HepG2 (cell line): ENCODE results near the gene EHBP1. TPM values are rescaled to one million over a fixed set of nuclear protein-coding genes. Genes with fewer than 3 reads are reported as not detected.

Source experiments
- ATF6 ChIP-seq: sonication (generic); formaldehyde crosslinking; conservative IDR thresholded peaks from 2 replicates; pipeline ENCODE4 v1.4.0; 2020; ENCODE audit warnings: missing genetic modification reagents
- CENPX ChIP-seq: sonication (generic); formaldehyde crosslinking; IDR thresholded peaks from 2 replicates; pipeline ENCODE4 v1.9.0; 2021; ENCODE audit warnings: mild to moderate bottlenecking, missing genetic modification reagents, moderate library complexity
- GATAD2A ChIP-seq: IDR thresholded peaks from 2 replicates; pipeline ENCODE4 v1.6.1; 2016
- PHB2 ChIP-seq: fragments of 450-650 bp; IDR thresholded peaks from 2 replicates; pipeline ENCODE4 v1.6.1; 2018; ENCODE audit not compliant: partially characterized antibody
- RORA ChIP-seq: sonication (generic); formaldehyde crosslinking; IDR thresholded peaks from 2 replicates; pipeline ENCODE4 v1.5.0; 2020; ENCODE audit warnings: mild to moderate bottlenecking, missing genetic modification reagents, moderate library complexity
- RXRA ChIP-seq: sonication (generic); formaldehyde crosslinking; IDR thresholded peaks from 2 replicates; pipeline ENCODE4 v1.5.1; 2020; ENCODE audit warnings: missing genetic modification reagents
- SNAI1 ChIP-seq: sonication (generic); formaldehyde crosslinking; IDR thresholded peaks from 2 replicates; pipeline ENCODE4 v1.5.0; 2020; ENCODE audit warnings: mild to moderate bottlenecking, missing genetic modification reagents, borderline replicate concordance
- SP5 ChIP-seq: IDR thresholded peaks from 2 replicates; pipeline ENCODE4 v1.6.1; 2016; ENCODE audit warnings: low read depth, borderline replicate concordance
- ZFY ChIP-seq: sonication (generic); formaldehyde crosslinking; IDR thresholded peaks from 2 replicates; pipeline ENCODE4 v1.4.0; 2020; ENCODE audit warnings: missing genetic modification reagents
- ZNF143 ChIP-seq: sonication (generic); formaldehyde crosslinking; IDR thresholded peaks from 2 replicates; pipeline ENCODE4 v1.4.0; 2020; ENCODE audit warnings: missing genetic modification reagents
- ZNF503 ChIP-seq: sonication (generic); formaldehyde crosslinking; IDR thresholded peaks from 2 replicates; pipeline ENCODE4 v1.4.0; 2020; ENCODE audit warnings: missing genetic modification reagents
- ZNF556 ChIP-seq: sonication (generic); formaldehyde crosslinking; IDR thresholded peaks from 2 replicates; pipeline ENCODE4 v1.4.0; 2020; ENCODE audit warnings: mild to moderate bottlenecking, missing genetic modification reagents, borderline replicate concordance
- ZNF883 ChIP-seq: sonication (generic); formaldehyde crosslinking; IDR thresholded peaks from 2 replicates; pipeline ENCODE4 v1.5.1; 2020; ENCODE audit warnings: mild to moderate bottlenecking, missing genetic modification reagents; ENCODE audit errors: not compliant biosample characterization
- polyA plus RNA-seq, 8 experiments: library from polyadenylated mRNA; depleted of rRNA in 3 of 8; stranded (reverse) in 7 of 8; unstranded in 1 of 8; fragments of >200 nt; fragmentation: Illumina TruSeq in 4 of 8; extraction: Trizol in 4 of 8; gene quantifications; 2 replicates each; pipeline versions ENCODE4 v1.2.1 to v1.2.3, GENCODE V29; 2011 to 2016; ENCODE audit warnings: low read depth in 4 of 8, missing spikeins in 1 of 8, mixed read lengths in 1 of 8; ENCODE audit not compliant: insufficient read depth in 1 of 8
- total RNA-seq, 5 experiments: library from RNA; depleted of rRNA; stranded (reverse); fragments of >200 nt; fragmentation: Illumina TruSeq; extraction: Trizol; gene quantifications; 2 replicates each; pipeline ENCODE4 v1.2.3, GENCODE V29; 2016; ENCODE audit warnings: low read depth in 1 of 5
- TF ChIP-seq, protein P1 (sequence below): sonication (generic); formaldehyde crosslinking; IDR thresholded peaks from 2 replicates; pipeline ENCODE4 v1.5.1; 2020; ENCODE audit warnings: mild to moderate bottlenecking, missing genetic modification reagents, moderate library complexity
- TF ChIP-seq, protein P2 (sequence below), 2 experiments: fragments of 450-650 bp in 1 of 2; sonication (generic) in 1 of 2; formaldehyde crosslinking; IDR thresholded peaks; 2 replicates each; pipeline versions ENCODE4 v1.5.0 to v1.8.0; 2020 to 2022; ENCODE audit warnings: mild to moderate bottlenecking in 1 of 2, missing genetic modification reagents in 1 of 2
- TF ChIP-seq, protein P3 (sequence below): sonication (generic); formaldehyde crosslinking; IDR thresholded peaks from 2 replicates; pipeline ENCODE4 v1.4.0; 2020; ENCODE audit warnings: missing genetic modification reagents, borderline replicate concordance

EHBP1 gene
- total and polyA plus RNA-seq, 2 of the 13 experiments (the other 11 are each of a cell fraction or from before 2014, with no cell fraction given) = 93.5 to 146 TPM

DNA sequence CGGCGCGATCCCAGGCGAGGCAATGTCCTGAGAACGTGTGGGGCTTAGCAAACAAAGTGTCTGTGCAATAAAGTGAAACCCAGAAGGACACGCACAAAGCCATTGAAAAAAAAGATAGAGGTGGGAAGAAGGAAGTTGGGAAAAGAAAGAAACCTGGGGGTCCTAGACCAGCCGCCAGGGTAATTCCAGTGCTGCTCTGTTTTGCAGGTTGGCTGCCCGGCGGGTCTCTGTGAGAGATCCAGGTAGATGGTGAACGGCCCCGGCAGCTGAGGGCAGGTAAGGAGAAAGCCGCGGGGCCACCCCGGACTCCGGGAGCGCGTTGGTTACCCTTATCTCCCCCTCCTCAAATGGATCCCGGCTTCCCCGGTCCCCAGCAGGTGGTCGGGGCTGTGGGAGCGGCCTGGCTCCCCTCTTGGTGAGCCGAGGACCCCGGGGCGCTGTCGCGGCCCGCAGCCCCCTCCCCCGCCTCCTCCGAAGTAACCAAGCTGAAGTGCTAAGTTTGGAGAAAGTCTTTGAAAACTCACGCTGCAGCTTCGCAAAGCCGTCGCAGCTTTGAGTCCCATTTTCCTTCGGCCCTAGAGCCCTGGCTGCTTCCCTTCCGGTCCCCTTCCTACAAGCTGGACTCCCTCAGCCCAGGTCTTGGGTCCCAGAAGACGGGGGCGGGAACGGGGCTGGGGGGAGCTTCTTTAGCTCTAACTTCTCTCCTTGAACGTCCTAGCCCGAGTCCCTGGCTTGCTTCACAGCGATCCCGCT, 345.7 kb downstream of the EHBP1 start (continued):
- TF ChIP-seq, protein P1, sequence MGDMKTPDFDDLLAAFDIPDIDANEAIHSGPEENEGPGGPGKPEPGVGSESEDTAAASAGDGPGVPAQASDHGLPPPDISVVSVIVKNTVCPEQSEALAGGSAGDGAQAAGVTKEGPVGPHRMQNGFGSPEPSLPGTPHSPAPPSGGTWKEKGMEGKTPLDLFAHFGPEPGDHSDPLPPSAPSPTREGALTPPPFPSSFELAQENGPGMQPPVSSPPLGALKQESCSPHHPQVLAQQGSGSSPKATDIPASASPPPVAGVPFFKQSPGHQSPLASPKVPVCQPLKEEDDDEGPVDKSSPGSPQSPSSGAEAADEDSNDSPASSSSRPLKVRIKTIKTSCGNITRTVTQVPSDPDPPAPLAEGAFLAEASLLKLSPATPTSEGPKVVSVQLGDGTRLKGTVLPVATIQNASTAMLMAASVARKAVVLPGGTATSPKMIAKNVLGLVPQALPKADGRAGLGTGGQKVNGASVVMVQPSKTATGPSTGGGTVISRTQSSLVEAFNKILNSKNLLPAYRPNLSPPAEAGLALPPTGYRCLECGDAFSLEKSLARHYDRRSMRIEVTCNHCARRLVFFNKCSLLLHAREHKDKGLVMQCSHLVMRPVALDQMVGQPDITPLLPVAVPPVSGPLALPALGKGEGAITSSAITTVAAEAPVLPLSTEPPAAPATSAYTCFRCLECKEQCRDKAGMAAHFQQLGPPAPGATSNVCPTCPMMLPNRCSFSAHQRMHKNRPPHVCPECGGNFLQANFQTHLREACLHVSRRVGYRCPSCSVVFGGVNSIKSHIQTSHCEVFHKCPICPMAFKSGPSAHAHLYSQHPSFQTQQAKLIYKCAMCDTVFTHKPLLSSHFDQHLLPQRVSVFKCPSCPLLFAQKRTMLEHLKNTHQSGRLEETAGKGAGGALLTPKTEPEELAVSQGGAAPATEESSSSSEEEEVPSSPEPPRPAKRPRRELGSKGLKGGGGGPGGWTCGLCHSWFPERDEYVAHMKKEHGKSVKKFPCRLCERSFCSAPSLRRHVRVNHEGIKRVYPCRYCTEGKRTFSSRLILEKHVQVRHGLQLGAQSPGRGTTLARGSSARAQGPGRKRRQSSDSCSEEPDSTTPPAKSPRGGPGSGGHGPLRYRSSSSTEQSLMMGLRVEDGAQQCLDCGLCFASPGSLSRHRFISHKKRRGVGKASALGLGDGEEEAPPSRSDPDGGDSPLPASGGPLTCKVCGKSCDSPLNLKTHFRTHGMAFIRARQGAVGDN = peak; percentile 41
- TF ChIP-seq RORA (no peak), ZNF143 (CRISPR knock-in tag) (no peak), CENPX (CRISPR knock-in tag) (no peak), ATF6 (CRISPR knock-in tag) (peak; percentile 46; the same call in 1 of the 2 replicates), ZNF556 (CRISPR knock-in tag) (0 out of 2 replicates have a peak, but pooled peaks have one; percentile 4), ZFY (peak; percentile 28; the same call in 1 of the 2 replicates), ZNF883 (CRISPR knock-in tag) (no peak), SP5 (CRISPR knock-in tag) (no peak), ZNF503 (CRISPR knock-in tag) (peak; percentile 55; the same call in 1 of the 2 replicates), GATAD2A (peak; percentile 14; the same call in 1 of the 2 replicates), PHB2 (no peak), RXRA (CRISPR knock-in tag) (peak; percentile 35; the same call in 1 of the 2 replicates), SNAI1 (CRISPR knock-in tag) (0 out of 2 replicates have a peak, but pooled peaks have one; percentile 2)
- TF ChIP-seq, protein P2, sequence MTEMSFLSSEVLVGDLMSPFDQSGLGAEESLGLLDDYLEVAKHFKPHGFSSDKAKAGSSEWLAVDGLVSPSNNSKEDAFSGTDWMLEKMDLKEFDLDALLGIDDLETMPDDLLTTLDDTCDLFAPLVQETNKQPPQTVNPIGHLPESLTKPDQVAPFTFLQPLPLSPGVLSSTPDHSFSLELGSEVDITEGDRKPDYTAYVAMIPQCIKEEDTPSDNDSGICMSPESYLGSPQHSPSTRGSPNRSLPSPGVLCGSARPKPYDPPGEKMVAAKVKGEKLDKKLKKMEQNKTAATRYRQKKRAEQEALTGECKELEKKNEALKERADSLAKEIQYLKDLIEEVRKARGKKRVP (CRISPR knock-in tag; IDR thresholded peaks at IDR 0.05) = peak in 1 of 2 experiments; percentile 38; a peak in 1 of 4 replicates
- TF ChIP-seq, protein P3, sequence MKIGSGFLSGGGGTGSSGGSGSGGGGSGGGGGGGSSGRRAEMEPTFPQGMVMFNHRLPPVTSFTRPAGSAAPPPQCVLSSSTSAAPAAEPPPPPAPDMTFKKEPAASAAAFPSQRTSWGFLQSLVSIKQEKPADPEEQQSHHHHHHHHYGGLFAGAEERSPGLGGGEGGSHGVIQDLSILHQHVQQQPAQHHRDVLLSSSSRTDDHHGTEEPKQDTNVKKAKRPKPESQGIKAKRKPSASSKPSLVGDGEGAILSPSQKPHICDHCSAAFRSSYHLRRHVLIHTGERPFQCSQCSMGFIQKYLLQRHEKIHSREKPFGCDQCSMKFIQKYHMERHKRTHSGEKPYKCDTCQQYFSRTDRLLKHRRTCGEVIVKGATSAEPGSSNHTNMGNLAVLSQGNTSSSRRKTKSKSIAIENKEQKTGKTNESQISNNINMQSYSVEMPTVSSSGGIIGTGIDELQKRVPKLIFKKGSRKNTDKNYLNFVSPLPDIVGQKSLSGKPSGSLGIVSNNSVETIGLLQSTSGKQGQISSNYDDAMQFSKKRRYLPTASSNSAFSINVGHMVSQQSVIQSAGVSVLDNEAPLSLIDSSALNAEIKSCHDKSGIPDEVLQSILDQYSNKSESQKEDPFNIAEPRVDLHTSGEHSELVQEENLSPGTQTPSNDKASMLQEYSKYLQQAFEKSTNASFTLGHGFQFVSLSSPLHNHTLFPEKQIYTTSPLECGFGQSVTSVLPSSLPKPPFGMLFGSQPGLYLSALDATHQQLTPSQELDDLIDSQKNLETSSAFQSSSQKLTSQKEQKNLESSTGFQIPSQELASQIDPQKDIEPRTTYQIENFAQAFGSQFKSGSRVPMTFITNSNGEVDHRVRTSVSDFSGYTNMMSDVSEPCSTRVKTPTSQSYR (CRISPR knock-in tag) = 0 out of 2 replicates have a peak, but pooled peaks have one; percentile 17
